Umbilical cord (tissue), 2 donors: ENCODE results near the gene C10orf143. TPM values are rescaled to one million over a fixed set of nuclear protein-coding genes. Genes with fewer than 3 reads are reported as not detected.
"Not testable (repeated sequence)": the region's sequence is repeated elsewhere in the genome, so short reads cannot be mapped to it uniquely, and the experiment has no call there.

Source experiments
- DNase-seq: peaks from one replicate; pipeline ENCODE4 v3.0.0-alpha.2; 2015; ENCODE audit warnings: low spot score
- total RNA-seq: library from RNA; depleted of rRNA; stranded (reverse); fragments of >200 nt; gene quantifications from one replicate; pipeline ENCODE4 v1.2.3, GENCODE V29; 2014; ENCODE audit warnings: low replicate concordance; ENCODE audit not compliant: insufficient read depth

C10orf143 gene
- total RNA-seq, 1 donor from 2014 or later, result 6.5 TPM

DNA sequence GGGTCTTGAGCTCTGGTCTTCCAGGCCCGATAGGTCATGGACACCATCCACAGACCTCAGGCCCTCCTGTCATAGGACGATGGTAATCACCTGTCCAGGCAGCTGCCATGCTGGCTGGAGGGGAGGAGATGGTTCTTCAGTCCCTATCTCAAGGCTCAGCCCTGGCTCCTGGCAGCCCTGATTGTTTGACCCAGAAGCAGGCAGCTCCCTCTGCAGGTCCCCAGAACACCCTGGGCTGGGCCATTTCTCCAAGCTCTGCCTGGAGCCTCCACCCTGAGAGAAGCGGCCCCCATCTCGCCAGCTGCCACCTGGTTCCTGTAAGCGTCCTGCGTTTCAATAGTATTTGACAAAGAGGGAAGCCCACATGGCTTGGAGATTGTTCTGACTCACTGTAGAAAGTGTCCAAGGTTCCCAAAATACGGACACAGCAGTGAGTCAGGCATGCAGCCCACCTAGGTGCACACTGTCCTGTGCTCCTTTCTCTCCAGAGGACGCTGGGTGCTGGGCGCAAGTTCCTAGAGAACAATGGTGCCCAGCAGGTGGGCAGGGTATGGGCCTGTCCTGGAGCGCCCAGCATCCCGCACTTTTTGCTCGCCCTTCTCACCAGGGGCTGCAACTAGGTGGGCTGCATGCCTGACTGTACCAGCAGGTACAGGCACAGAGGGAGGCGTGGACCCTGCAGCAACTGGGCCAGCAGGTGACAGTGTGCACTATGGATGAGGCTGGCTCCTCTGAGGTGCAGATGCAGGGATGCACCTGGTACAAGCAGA lies 74.1 kb downstream of the C10orf143 start:
- no peak for DNase-seq

- DNase-seq, result no peak
These were observed 81.4 kb downstream of the C10orf143 start for GRCh38 chr10:130029209-130029608.

DNA sequence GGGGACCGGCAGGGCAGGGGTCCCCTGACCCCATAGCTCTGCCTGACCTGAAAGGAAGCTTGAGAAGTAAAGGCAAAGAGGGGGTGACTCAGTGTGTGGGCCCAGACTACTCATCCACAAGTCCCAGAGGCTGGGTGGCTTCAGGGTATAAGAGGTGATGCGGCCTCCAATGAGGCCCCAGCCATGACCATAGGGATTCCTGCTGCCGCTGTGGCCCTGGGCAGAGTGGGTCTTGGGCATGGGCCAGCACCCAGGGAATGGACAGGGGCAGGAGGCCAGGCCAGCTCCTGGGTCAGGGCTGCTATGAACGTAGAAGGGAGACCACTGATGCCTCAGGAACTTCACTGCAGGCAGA lies 82.2 kb downstream of the C10orf143 start:
- no peak for DNase-seq

DNA sequence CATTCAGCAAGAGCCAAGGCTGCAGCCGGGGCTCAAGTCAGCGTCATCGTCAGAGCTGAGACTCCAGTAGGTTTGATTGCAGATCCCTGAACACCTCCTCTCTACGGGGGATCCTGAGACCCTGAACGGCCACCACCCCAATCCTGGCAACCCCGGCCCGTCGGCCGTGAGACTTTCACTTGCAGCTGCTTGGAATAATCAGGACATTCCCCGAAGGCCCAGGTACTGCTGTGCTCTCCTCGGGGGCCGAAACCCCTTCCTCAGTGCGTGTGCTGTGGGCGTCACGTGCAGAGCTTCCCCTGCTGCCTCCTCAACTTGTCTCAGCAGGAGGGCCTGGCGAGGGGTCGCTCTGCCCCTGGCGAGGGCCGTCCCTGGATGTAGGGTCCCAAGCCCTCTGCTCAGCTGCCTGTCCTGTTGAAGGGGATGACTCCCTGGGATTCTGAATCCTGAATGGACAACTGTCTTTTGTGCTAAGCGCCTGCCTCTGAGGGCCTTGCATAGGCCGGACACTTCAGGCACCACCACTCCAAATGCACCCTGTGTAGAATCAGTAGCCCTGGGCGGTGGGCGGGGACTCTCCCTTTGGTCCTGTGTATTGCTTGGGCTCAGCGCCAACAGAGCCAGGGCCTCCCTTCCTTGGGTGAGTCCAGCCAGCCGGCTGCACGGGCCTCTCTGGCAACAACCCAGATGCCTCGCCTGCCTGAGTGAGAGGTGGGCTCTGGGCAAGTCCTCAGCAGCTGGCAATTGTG lies 82.7 kb downstream of the C10orf143 start:
- DNase-seq, result no peak

GRCh38 chr10:130026670-130027456 lies 83.8 kb downstream of the C10orf143 start:
- no peak for DNase-seq

GRCh38 chr10:130025811-130026485 lies 84.7 kb downstream of the C10orf143 start:
- no peak for DNase-seq

DNA sequence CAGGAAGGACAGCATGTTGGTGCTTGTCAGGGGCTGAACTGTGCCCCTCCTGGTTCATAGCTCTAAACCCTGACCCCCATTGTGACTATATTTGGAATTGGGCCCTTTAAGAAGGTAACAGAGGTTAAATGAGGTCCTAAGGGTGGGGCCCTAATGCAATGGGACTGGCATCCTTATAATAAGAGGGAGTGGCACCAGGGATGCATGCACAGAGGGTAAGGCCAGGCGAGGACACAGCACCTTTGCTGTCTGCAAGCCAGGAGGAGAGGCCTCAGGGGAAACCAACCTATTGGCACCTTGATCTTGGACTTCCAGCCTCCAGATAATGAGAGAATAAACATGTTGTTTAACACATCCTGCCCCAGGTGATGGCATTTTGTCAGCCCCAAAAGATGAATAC lies 85.3 kb downstream of the C10orf143 start:
- DNase-seq, result no peak

DNA sequence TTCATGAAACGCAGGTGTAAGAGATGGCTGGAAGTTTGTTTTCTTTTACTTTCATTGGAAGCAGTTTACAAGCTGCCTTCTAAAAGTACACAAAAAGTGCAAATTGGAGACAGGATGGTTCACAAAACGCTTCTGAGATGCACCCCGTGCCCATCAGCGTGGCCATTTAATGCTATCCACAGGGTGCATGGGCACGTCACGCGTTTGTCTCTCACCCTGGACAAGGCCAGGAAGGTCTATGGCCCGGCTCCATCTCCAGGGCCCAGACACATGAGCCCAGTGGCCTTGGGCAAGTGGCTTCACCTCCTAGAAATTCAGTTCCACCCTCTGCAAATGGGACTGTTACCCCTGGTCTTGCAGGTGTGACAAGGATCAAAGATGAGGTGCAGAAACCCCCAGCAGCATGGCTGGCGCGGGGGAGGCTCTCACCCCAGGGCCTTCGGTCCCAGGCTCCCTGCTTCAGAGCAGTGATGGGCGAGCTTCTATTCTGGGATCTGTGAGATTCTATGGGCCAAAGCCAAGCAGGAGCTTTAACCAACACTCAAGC lies 85.8 kb downstream of the C10orf143 start:
- no peak for DNase-seq

- not testable (repeated sequence) for DNase-seq
These were observed 86.3 kb downstream of the C10orf143 start for GRCh38 chr10:130024326-130024725.

DNA sequence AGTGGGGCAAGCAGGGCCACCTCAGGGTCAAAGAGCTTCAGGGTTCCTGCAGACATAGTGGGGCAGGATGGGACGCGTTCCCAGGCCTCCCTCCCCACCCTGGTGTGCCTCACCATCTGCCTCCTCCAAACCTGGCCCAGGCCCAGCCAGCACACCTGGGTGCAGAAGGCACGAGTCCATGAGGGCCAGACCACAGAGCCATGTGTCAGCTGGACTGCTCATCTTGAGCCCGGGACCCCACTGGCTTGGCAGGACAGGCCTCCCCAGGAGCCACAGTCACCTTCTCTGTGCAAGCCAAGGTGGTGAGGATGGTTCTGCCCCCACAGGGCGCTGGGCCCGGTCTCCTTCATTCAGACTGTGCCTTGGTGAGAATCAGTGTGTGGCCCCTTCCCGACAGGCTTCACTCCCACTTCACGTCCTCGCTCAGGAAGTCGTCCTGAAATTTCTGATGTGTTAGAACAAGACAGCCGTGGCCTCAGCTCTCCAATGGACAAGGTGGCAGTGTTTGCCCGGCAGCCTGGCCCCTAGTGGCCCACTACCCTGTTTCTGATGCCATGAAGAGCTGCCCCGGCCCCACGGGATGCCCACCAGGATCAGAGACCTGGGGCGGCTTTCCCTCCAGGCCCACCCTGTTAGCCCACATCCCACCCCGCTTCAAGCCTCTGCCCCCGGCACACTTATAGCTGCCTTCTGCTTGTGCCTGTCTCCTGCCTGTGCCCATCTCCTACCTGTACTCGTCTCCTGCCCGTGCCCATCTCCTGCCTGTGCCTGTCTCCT lies 87.0 kb downstream of the C10orf143 start:
- DNase-seq, result no peak

GRCh38 chr10:130022511-130023299 lies 87.9 kb downstream of the C10orf143 start:
- peak; percentile 2 for DNase-seq

DNA sequence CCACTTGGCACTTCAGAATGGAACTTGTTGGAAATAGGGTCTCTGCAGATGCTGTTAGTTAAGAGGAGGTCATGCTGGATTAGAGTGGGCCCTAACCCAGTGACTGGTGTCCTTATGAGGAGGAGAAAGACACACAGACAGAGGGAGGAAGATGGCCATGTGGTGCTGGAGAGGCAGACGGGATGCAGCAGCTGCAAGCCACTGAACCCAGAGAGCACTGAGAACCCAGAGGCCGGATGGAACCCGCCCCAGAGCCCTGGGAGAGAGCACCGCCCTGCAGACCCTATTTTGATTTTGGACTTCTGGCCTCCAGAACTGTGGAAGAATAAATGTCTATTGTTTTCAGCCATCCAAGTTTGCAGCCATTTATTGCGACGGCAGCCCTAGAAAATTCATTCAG lies 88.5 kb downstream of the C10orf143 start:
- no peak for DNase-seq

DNA sequence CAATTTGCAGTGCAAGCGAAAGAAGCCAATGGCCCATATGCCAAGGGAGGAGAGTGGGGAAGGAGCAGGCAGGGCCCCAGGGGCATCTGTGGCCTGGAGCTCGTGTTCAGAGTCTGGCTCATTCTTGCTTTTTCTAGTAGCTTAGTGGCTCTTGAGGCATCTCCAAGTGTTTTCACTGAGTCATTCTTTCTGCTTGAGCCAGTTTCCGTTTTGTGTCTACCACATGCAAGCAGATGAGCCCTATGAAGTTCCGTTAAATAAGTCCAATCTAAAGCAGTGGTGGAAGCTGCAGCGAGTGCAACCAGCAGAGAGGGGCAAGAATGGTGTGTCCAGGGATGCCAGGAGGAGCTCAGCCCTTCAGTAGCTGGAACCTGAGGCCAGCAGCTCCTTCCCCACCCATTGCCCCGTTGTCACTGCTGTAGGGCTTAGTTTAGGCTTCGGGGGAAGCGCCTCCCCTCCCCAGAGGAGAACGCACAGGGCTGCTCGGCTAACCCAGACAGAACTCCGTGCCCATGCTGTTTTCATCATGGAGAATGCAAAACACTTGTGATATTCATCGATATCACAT lies 89.2 kb downstream of the C10orf143 start:
- DNase-seq, result peak; percentile 1

DNA sequence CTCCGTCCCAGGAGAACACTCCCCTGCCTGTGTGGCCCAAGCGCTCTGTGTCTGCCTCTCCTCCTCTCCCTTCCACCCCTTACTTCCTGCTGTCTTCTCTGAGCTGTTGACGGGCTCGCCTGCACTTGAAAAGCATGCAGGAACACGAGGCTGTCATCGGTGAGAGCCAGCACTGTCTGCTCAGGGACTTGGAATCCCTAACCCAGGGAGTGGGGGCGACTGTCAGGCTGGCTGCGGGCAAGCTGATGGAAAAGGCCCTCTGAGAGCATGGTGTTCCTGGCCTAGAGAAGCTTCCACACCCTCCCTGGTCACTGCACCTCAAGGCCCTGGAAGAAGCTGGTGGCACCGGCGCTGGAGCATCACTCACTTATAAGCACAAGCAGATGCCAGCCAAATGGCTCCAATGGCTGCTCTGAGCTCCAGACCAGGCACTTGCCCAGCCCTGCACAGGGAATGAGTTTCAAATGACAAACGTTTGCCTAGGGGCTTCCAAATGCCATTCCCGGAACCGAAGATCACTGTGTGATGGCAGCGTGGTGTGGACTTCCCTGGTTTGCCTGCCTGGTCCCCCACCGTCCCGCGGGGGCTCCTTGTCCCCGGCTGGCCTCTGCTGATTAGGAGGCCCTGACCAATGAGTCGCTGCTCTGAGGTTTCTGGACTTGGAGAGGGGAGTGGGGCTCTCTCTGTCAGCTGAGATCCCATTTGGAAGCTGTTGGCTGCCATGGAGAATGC lies 89.8 kb downstream of the C10orf143 start:
- DNase-seq, result peak; percentile 5

GRCh38 chr10:130018730-130019185 lies 91.9 kb downstream of the C10orf143 start:
- no peak for DNase-seq

DNA sequence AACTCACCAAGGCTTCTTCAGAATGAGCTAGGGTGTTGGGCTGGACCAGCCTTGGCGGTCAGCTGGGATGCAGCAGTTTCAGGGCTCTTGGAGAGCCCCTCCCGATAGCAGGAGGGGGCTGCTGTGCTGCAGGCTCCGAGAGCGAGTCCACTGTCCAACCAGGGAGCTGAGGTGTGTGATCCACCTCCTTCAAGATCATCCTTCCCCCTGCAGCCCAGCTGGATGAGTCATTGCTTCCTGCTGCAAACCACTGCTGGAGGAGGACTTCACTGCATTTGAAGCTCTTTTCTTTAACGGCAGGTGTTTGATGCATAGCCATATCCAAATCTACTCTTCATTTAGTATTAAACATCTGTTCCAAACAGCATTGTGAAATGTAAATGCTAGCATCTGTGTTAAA lies 92.4 kb downstream of the C10orf143 start:
- DNase-seq, result no peak

- no peak for DNase-seq
These were observed 93.0 kb downstream of the C10orf143 start for GRCh38 chr10:130017631-130018022.

DNA sequence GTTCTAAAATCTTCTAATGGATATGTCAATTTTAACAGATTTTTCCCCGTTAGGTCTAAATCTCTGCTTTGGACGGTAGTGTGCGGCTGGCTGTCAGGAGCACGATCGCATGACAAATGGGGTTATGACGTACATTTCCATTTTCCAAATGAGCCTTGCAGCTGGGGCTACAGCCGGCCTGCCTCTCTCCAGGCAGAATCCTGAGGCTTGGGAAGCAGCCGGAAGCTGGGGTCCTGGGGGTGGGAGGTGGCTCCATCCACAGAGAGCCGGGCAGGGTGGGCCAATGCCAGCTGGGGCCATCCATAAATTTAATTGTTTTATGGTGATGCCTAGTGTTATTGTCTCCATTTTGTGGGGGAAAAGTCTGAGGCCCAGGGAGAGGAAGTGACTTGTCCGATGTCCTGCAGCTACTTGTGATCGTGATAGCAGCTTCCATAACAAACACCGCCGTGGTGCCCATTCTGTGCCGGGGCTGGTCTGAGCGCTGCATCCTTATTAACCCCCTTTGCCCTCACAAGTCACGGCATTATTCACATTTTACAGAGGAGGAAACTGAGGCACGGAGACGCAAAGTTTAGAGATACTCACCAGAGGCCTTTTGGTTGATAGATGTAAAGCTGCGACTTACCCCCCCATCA lies 93.5 kb downstream of the C10orf143 start:
- DNase-seq, result no peak
